ENCODE results near the gene DNAJB1. TPM values are rescaled to one million over a fixed set of nuclear protein-coding genes. Genes with fewer than 3 reads are reported as not detected.
"Not testable (repeated sequence)": the region's sequence is repeated elsewhere in the genome, so short reads cannot be mapped to it uniquely, and the experiment has no call there.

The DNAJB1 gene
- total RNA-seq, 1 donor, result 64.1 TPM

DNA sequence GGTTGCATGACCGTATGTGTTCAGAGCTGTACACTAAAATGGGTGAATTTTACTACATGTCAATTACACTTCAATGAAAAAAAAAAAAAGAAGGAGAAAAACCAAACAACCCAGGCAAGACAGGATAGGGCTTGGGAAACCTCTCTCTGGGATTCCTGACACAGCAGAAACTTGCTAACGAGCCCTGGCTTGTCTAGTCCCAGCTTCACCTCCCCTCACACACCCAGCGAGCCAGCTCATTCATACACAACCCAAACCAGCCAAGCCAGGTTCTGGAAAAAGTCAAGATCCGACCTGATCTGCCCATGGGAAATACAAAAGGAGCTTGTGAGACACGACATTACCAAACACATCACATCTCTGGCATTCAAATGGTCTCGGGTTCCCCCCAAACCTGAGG is 7.5 kb upstream of the DNAJB1 start:
- DNase-seq (ENCODE audit: low read depth in 2 of 3, low spot score in 2 of 3), result no peak

- no peak for DNase-seq (ENCODE audit: low read depth in 2 of 3, low spot score in 2 of 3)
These were observed 2.3 kb upstream of the DNAJB1 start for GRCh38 chr19:14520543-14520942.

DNA sequence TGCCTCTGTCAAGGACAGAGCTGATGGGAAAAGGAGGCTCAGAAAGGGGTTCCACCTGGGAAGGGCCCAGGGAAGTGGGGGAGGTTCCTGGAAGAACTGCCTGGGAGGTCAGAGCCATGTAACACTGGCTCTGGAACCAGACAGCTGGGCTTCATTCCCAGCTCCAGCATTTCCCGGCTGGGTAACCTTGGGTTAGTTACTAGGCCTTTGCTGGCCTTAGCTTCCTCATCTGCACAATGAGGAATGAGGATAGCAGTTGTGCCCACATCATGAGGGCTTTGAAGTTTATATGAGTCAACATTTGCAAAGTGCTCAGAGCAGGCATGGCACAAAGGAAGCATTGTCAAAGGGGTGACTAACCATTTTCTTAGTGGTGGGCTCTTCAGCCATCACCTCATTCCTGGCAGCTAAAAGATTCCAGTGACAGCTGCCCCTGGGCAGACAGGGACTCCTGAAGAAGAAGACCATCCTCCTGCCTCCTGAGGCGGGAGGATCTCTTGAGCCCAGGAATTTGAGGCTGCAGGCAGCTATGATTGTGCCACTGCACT is 1.7 kb upstream of the DNAJB1 start:
- no peak for DNase-seq (ENCODE audit: low read depth in 2 of 3, low spot score in 2 of 3)

DNA sequence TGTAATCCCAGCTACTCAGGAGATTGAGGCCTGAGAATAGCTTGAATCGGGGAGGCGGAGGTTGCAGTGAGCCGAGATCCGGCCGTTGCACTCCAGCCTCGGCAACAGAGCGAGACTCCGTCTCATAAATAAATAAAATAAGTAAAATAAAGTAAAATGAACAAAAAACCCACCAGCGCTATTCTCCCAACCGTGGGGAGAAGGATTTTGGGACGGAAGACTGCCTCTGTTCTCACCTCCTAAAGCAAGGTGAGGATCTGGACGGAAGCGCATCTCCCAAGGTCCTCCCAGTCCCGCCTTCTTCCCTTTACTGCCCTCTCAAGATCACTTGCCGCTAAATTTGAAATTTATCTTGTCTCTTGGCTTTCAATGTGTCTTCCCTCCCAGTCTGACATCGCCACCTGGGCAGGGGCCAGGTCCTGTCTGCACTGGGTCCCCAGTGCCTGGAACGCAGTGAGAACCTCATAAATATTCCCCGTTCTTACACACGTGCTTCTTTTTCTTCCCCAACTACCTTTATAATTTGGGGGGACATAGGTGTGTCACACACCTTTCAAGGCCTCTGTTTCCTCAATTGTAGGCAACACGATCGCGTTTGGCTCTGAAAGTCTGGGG is 1.2 kb upstream of the DNAJB1 start:
- DNase-seq (ENCODE audit: low read depth in 2 of 3, low spot score in 2 of 3), result no peak

- no peak for DNase-seq (ENCODE audit: low read depth in 2 of 3, low spot score in 2 of 3)
These were observed 754 bp downstream of the DNAJB1 start for GRCh38 chr19:14517446-14517839.

DNA sequence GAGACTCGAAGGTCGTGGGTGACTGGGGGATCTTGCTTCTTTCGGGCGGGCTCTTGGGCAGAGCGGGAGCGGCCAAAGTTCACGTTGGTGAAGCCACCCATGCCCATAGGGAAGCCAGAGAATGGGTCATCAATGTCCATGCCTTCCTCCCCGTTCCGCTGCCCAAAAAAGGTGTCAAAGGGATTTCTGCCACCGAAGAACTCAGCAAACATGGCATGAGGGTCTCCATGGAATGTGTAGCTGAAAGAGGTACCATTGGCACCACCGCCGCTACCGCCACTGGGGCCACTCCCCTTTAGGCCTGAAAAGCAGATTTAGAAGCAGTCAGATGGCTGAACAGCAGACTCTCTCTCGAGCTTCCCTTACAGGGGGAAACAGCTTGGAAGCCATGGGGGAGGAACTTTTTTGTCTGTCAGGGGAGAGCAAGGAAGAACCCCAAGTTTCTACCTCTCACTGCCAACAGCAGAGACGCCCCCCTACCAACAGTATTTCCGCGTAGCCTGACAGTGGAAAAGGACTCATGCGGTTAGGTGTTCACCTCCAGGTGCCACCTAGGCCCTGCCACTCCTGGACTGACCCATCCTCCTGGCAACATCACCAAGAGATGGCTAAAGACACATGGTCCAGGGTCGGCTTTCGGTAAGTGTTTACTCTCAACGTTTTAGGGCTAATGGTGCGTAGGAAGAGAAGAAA is 1.3 kb downstream of the DNAJB1 start:
- DNase-seq (ENCODE audit: low read depth in 2 of 3, low spot score in 2 of 3), result no peak

DNA sequence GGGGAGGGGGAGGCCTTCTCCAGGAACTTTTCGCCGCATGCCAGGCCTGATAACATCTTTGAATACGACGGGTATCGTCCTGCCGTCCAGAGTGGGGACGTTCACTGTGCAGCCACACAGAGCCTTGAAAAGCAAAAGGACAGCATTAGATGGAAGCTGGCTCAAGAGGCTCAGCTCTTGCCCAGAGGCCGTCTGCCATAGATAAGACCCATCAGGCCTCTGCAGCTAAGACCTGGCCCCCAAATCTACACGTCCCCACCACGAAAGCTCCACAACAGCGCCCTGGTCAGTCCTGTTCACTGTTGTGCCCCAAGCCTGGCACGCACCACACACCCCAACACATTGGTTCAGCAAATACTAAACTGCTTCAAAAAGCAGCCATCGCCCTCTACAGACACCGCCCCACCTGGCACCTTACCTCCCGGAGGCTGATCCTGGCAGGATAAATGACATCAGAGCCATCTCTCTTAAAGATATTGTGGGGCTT is 2.1 kb downstream of the DNAJB1 start:
- DNase-seq (ENCODE audit: low read depth in 2 of 3, low spot score in 2 of 3), result no peak

- no peak for DNase-seq (ENCODE audit: low read depth in 2 of 3, low spot score in 2 of 3)
These were observed 2.6 kb downstream of the DNAJB1 start for GRCh38 chr19:14515501-14516047.

- DNase-seq (ENCODE audit: low read depth in 2 of 3, low spot score in 2 of 3), result no peak
These were observed 3.9 kb downstream of the DNAJB1 start for GRCh38 chr19:14514215-14514863.

- DNase-seq (ENCODE audit: low read depth in 2 of 3, low spot score in 2 of 3), result no peak
These were observed 5.7 kb downstream of the DNAJB1 start for GRCh38 chr19:14512406-14512961.

GRCh38 chr19:14511229-14511593 is 7.0 kb downstream of the DNAJB1 start:
- DNase-seq (ENCODE audit: low read depth in 2 of 3, low spot score in 2 of 3), result no peak

GRCh38 chr19:14510311-14511228 is 7.6 kb downstream of the DNAJB1 start:
- no peak for DNase-seq (ENCODE audit: low read depth in 2 of 3, low spot score in 2 of 3)

GRCh38 chr19:14507704-14508542 is 10.3 kb downstream of the DNAJB1 start:
- DNase-seq (ENCODE audit: low read depth in 2 of 3, low spot score in 2 of 3), result no peak

DNA sequence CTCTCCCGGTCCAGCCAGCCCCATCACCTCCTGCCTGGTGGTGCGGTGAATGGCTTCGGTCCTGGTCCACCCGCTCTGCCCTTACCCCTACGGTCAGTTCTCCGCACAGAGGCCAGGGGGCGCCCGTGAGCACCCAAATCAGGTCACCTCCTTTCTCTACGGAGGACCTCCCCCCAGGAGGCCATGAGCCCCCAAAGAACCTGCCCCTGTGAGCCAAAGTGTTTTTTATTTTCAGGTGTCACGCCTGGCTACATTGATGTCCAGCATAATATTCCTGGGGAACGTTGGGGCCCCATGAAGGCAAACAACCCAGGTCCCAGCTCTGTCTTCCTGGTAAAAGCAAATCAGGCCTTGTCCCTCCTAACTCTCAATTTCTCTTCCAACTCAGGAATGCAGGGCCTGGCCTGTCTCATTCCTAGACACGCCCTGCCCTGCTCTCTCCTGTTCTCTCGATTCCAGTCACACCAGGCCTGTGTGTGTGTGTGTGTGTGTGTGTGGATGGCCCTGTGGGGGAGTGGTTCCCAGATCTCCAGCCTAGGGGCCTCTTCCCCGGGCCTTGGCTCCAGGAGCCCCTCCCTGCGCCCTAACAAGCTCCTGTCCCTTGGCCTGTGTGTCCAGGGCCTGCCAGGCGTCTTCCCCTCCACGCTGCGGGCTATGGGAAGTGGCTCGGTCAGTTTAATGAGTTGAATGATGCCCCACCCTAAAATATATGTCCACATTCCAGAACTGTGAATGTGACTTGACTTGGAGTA is 12.5 kb downstream of the DNAJB1 start:
- DNase-seq (ENCODE audit: low read depth in 2 of 3, low spot score in 2 of 3), result peak; percentile 49 to 85 (median 75)

DNA sequence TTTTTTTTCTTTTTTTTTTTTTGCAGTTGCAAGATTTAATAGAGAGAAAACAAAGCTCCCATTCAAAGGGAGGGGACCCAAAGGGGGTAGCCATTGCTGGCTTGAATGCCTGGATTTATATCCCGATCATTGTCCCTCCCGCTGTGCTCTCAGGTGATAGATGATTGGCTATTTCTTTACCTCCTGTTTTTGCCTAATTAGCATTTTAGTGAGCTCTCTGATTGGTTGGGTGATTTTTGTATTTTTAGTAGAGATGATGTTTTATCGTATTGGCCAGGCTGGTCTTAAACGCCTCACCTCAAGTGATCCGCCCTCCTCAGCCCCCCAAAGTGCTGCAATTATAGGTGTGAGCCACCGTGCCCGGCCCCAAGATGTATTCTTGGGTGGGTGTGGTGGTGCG is 13.6 kb downstream of the DNAJB1 start:
- DNase-seq (ENCODE audit: low read depth in 2 of 3, low spot score in 2 of 3), result not testable (repeated sequence)

GRCh38 chr19:14503285-14503684 is 14.9 kb downstream of the DNAJB1 start:
- no peak for DNase-seq (ENCODE audit: low read depth in 2 of 3, low spot score in 2 of 3)

GRCh38 chr19:14502334-14503092 is 15.7 kb downstream of the DNAJB1 start:
- DNase-seq (ENCODE audit: low read depth in 2 of 3, low spot score in 2 of 3), result no peak

Measured in hematopoietic multipotent progenitor cell (in vitro differentiated cells).